HT-29 (cell line): ENCODE measurements around the gene PROS1. TPM values are rescaled to one million over a fixed set of nuclear protein-coding genes. Genes with fewer than 3 reads are reported as not detected.
A peak's percentile ranks its signal among the peaks of the same experiment; 100 is the strongest.
"Not testable (repeated sequence)": the region's sequence is repeated elsewhere in the genome, so short reads cannot be mapped to it uniquely, and the experiment has no call there.

Experiments used
- DNase-seq: peaks from one replicate; pipeline ENCODE4 v3.0.0-alpha.2; 2015; ENCODE audit warnings: low spot score
- small RNA-seq: library from RNA; depleted of rRNA; stranded (forward); fragments of <200 nt; gene quantifications from one replicate; pipeline ENCODE3, GENCODE V24; 2014
- total RNA-seq: library from RNA; depleted of rRNA; stranded (reverse); fragments of >200 nt; shearing (Covaris generic); gene quantifications from 2 replicates; pipeline ENCODE4 v1.2.3, GENCODE V29; 2014; rRNA removed

PROS1 gene
- total RNA-seq, 1 experiment from 2014 or later, result 10.0 TPM

GRCh38 chr3:93877427-93877826 is 96.3 kb downstream of the PROS1 start:
- DNase-seq, result not testable (repeated sequence)

DNA sequence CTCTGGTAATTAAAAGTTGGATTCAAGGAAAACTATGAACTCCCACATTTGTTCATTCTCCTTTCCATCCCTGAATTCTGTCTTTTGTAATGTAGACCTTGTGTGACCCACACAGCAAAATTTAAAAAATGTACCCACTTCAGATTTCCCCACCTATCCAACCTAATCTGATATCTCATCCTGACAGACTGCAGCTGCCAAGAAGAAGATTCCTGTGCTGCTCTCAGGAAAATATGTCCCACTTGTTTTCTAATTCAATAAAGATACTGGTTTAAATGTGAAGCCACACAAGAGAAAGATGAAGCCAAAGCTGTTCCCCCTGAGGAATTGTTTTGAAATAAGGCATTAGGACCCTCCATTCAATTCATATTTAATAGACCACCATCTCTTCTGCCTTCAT is 100.3 kb downstream of the PROS1 start:
- DNase-seq, result not testable (repeated sequence)

GRCh38 chr3:93867425-93867824 is 106.3 kb downstream of the PROS1 start:
- peak; percentile 6 for DNase-seq

DNA sequence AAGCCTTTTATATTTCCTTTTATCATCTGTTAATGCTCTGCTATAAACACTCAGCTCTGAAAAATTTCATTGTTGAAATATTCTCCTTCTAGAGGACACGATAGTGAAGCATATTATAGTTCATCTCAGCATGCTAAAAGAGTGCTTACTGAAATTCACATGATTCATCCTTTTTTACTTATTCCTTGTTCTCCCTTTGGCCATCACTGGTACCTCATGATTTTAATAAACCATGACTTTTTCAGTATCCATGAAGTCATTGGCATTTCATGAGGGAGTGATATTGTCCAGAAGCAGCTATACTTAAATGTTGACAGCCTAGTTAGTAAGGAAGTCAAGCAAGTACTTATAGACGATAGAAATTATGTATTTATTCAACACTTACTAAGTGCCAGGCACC is 112.7 kb downstream of the PROS1 start:
- no peak for DNase-seq

DNA sequence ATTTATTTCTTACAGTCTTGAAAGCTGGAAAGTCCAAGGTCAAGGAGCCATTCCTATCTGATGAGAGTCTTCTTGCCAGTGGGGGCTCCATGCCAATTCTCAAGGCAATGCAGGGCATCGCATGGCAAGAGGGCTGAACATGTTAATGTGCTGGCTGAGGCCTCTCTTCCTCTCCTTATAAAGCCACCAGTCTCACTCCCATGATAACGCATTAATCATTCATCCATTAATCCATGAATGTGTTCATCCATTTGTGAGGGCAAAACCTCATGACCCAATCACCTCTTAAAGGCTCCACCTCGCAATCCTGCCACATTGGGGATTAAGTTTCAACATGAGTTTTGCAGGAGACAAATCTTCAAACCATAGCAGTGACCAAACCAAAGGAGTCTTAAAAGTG is 118.3 kb downstream of the PROS1 start:
- DNase-seq, result no peak

- DNase-seq, result not testable (repeated sequence)
These were observed 121.5 kb downstream of the PROS1 start for GRCh38 chr3:93852228-93852627.

DNA sequence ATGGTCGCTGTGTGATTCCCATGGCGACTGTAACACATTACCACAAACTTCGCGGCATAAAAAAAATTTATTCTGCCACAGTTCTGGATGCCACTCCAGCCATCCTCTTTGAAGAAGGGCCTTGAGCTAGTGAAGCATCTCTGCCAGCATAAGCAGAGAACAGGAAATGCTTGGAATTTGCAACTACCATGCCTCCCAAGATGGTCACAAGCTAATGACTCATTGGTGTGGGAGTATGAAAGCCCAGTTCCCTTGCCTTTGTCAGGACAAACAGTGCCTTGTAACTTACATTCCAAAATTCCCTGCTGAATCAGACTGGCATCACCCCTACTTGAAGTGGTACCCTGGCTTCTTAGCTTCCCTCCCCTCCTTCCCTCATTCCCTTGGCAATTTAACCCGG is 129.7 kb downstream of the PROS1 start:
- DNase-seq, result no peak

GRCh38 chr3:93839193-93839592 is 134.5 kb downstream of the PROS1 start:
- not testable (repeated sequence) for DNase-seq

Small RNAs within 50 kb of the gene (small RNA-seq; reads per million reads assigned to genes)
- gene RF00019, result not detected
- gene RNU6-488P, result not detected
- not detected for gene RNU6-511P

Other genes starting within 250 kb of the PROS1 start
- 11.7 and 13.1 TPM in 2 replicates for gene ARL13B, start 6.3 kb upstream of the PROS1 start, total RNA-seq
- 1.3 and 1.4 TPM in 2 replicates for gene STX19, start 54.7 kb upstream of the PROS1 start, total RNA-seq
- gene DHFR2, start 89.0 kb upstream of the PROS1 start, total RNA-seq, result 1.1 TPM in 2 replicates
- 13.9 and 21.5 TPM in 2 replicates for gene NSUN3, start 89.2 kb upstream of the PROS1 start, total RNA-seq